ENCODE results near the gene TMSB10.

- TF ChIP-seq CTCF (IDR thresholded peaks at IDR 0.05) (no peak), POLR2A (IDR thresholded peaks at IDR 0.05) (no peak)
These were observed 14.6 kb downstream of the TMSB10 start for GRCh38 chr2:84919885-84920580.

All from uterus (tissue), 2 donors.